ENCODE measurements around the gene PPM1M. TPM values are rescaled to one million over a fixed set of nuclear protein-coding genes. Genes with fewer than 3 reads are reported as not detected.

Gene PPM1M
- total and polyA plus RNA-seq, 10 of the 15 experiments (the other 5 are each of a cell fraction or from before 2014, with no cell fraction given) = 7.3 to 24.8 (median 15.8) TPM

- no peak for TF ChIP-seq IKZF2 (IDR thresholded peaks at IDR 0.05)
- no peak for TF ChIP-seq BCL11A (IDR thresholded peaks at IDR 0.05; ENCODE audit: low read depth, low read length)
- no peak for TF ChIP-seq ZSCAN29 (IDR thresholded peaks at IDR 0.05)
- no peak for TF ChIP-seq JUND (IDR thresholded peaks at IDR 0.05; ENCODE audit: low read depth, low read length)
- TF ChIP-seq USF1 (IDR thresholded peaks at IDR 0.05; ENCODE audit: borderline replicate concordance, extremely low read length, insufficient read depth, low read depth, low read length) = no peak
- TF ChIP-seq SMAD1 (IDR thresholded peaks at IDR 0.05; ENCODE audit: low read depth, partially characterized antibody) = no peak
- TF ChIP-seq ZNF592 (IDR thresholded peaks at IDR 0.05) = no peak
- TF ChIP-seq IRF5 (IDR thresholded peaks at IDR 0.05; ENCODE audit: borderline replicate concordance) = no peak
Measured at GRCh38 chr3:52205727-52206372, 39.7 kb upstream of the PPM1M start (continued).
